ENCODE results near the gene ZDHHC20. TPM values are rescaled to one million over a fixed set of nuclear protein-coding genes. Genes with fewer than 3 reads are reported as not detected.

ZDHHC20 gene
- total RNA-seq, 1 donor from 2014 or later = 71.0 TPM

DNA sequence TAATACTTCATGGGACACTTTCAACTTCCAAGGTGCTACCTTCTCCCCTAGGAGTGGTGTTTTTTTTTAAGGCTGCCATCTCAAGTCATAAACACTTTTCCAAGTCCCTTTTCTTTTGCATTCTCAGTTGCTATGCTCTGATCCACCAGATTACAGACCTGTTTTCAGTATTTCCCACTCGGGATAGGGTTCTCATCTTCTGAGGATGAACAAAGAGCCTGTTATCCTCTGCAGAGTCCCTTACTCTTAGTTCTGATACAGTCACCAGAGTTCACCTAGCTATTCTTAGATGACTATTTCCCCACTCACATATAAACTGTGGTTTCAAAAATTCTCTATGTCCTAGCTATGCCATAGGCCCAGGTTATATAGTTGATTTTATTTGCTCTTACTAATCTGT lies 15.9 kb downstream of the ZDHHC20 start:
- no peak overlapping the region for H3K4me3 ChIP-seq (ENCODE audit: low read length in 3 of 3)
- no peaks in the 10 kb centered on the region for H3K36me3 ChIP-seq (ENCODE audit: control insufficient read depth in 3 of 3, insufficient read depth in 3 of 3, low read length in 3 of 3)
- peaks cover 0 to 3% (median 0%) of the 10 kb centered on the region in 3 donors for H3K4me1 ChIP-seq (ENCODE audit: control insufficient read depth in 3 of 3, insufficient read depth in 3 of 3, low read length in 3 of 3)
- peaks cover 0 to 2% (median 1%) of the 10 kb centered on the region in 3 donors for H3K9me3 ChIP-seq (ENCODE audit: control insufficient read depth in 3 of 3, low read length in 3 of 3)
- H3K9ac ChIP-seq (ENCODE audit: low read depth in 1 of 3, low read length in 3 of 3) = no peak overlapping the region
- H3K27ac ChIP-seq (ENCODE audit: low read depth, low read length) = no peak overlapping the region
- H3K27me3 ChIP-seq (ENCODE audit: control insufficient read depth in 3 of 3, insufficient read depth in 3 of 3, low read length in 3 of 3) = no peaks in the 10 kb centered on the region

DNA sequence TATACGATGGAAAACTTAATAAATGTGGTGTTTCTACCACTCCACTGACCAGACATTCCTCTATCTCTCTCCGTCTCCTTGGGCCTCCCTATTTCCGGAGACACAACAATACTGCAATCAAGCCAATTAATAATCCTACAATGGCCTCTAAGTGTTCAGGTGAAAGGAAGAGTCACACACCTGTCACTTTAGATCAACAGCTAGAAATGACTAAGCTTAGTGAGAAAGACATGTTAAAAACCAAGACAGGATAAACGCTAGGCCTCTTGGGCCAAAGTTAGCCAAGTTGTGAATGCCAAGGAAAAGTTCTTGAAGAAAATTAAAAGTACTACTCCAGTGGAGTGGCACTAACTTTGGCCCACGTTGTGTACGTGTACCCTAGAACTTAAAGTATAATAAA lies 22.5 kb downstream of the ZDHHC20 start:
- no peak overlapping the region for H3K4me3 ChIP-seq (ENCODE audit: low read length in 3 of 3)
- no peak overlapping the region for H3K9ac ChIP-seq (ENCODE audit: low read depth in 1 of 3, low read length in 3 of 3)
- H3K27ac ChIP-seq (ENCODE audit: low read depth, low read length) = peak overlapping the region; percentile 28
- no peaks in the 10 kb centered on the region for H3K27me3 ChIP-seq (ENCODE audit: control insufficient read depth in 3 of 3, insufficient read depth in 3 of 3, low read length in 3 of 3)
- H3K9me3 ChIP-seq (ENCODE audit: control insufficient read depth in 3 of 3, low read length in 3 of 3) = peaks cover 0 to 3% (median 2%) of the 10 kb centered on the region in 3 donors
- peaks cover 0 to 8% (median 7%) of the 10 kb centered on the region in 3 donors for H3K4me1 ChIP-seq (ENCODE audit: control insufficient read depth in 3 of 3, insufficient read depth in 3 of 3, low read length in 3 of 3)
- H3K36me3 ChIP-seq (ENCODE audit: control insufficient read depth in 3 of 3, insufficient read depth in 3 of 3, low read length in 3 of 3) = no peaks in the 10 kb centered on the region

DNA sequence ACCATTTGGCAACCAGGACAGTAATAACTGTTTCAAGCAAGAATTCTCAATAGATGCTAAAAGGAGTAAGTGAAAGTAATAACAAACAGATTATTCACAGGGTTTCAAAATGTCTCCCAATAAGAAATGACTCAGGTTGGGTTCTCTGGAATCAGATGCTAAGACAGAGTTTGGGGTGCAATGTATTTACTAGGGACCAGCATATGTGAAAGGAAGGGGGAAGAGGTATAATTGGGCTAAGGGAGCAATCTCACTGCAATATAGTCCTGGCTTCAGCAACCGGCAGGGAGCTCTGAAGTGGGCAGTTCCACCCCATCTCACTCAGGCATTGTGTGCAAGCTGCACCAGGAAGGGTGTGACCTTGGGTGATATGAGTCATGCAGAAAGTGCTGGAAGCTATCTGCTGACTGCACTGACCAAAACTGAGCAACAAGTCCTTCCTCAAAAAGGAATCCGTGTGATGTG lies 23.4 kb downstream of the ZDHHC20 start:
- no peak overlapping the region for H3K9ac ChIP-seq (ENCODE audit: low read depth in 1 of 3, low read length in 3 of 3)
- H3K4me1 ChIP-seq (ENCODE audit: control insufficient read depth in 3 of 3, insufficient read depth in 3 of 3, low read length in 3 of 3) = peaks cover 0 to 8% (median 7%) of the 10 kb centered on the region in 3 donors
- H3K4me3 ChIP-seq (ENCODE audit: low read length in 3 of 3) = peak overlapping the region in 2 of 3 donors; percentile 13 to 46
- peaks cover 0 to 3% (median 2%) of the 10 kb centered on the region in 3 donors for H3K9me3 ChIP-seq (ENCODE audit: control insufficient read depth in 3 of 3, low read length in 3 of 3)
- no peaks in the 10 kb centered on the region for H3K27me3 ChIP-seq (ENCODE audit: control insufficient read depth in 3 of 3, insufficient read depth in 3 of 3, low read length in 3 of 3)
- H3K36me3 ChIP-seq (ENCODE audit: control insufficient read depth in 3 of 3, insufficient read depth in 3 of 3, low read length in 3 of 3) = no peaks in the 10 kb centered on the region
- H3K27ac ChIP-seq (ENCODE audit: low read depth, low read length) = peak overlapping the region; percentile 28

GRCh38 chr13:21435231-21435630 lies 23.9 kb downstream of the ZDHHC20 start:
- Histone ChIP-seq H3K27me3 (ENCODE audit: control insufficient read depth in 3 of 3, insufficient read depth in 3 of 3, low read length in 3 of 3) (no peaks in the 10 kb centered on the region), H3K4me3 (ENCODE audit: low read length in 3 of 3) (no peak overlapping the region), H3K9ac (ENCODE audit: low read depth in 1 of 3, low read length in 3 of 3) (no peak overlapping the region), H3K9me3 (ENCODE audit: control insufficient read depth in 3 of 3, low read length in 3 of 3) (peaks cover 0 to 3% (median 2%) of the 10 kb centered on the region in 3 donors), H3K4me1 (ENCODE audit: control insufficient read depth in 3 of 3, insufficient read depth in 3 of 3, low read length in 3 of 3) (peaks cover 0 to 8% (median 7%) of the 10 kb centered on the region in 3 donors), H3K27ac (ENCODE audit: low read depth, low read length) (no peak overlapping the region), H3K36me3 (ENCODE audit: control insufficient read depth in 3 of 3, insufficient read depth in 3 of 3, low read length in 3 of 3) (no peaks in the 10 kb centered on the region)

GRCh38 chr13:21434588-21434987 lies 24.5 kb downstream of the ZDHHC20 start:
- H3K4me3 ChIP-seq (ENCODE audit: low read length in 3 of 3) = no peak overlapping the region
- no peaks in the 10 kb centered on the region for H3K27me3 ChIP-seq (ENCODE audit: control insufficient read depth in 3 of 3, insufficient read depth in 3 of 3, low read length in 3 of 3)
- no peak overlapping the region for H3K27ac ChIP-seq (ENCODE audit: low read depth, low read length)
- H3K36me3 ChIP-seq (ENCODE audit: control insufficient read depth in 3 of 3, insufficient read depth in 3 of 3, low read length in 3 of 3) = no peaks in the 10 kb centered on the region
- H3K9ac ChIP-seq (ENCODE audit: low read depth in 1 of 3, low read length in 3 of 3) = no peak overlapping the region
- peaks cover 0 to 3% (median 2%) of the 10 kb centered on the region in 3 donors for H3K9me3 ChIP-seq (ENCODE audit: control insufficient read depth in 3 of 3, low read length in 3 of 3)
- peaks cover 0 to 8% (median 7%) of the 10 kb centered on the region in 3 donors for H3K4me1 ChIP-seq (ENCODE audit: control insufficient read depth in 3 of 3, insufficient read depth in 3 of 3, low read length in 3 of 3)

- Histone ChIP-seq H3K27me3 (ENCODE audit: control insufficient read depth in 3 of 3, insufficient read depth in 3 of 3, low read length in 3 of 3) (no peaks in the 10 kb centered on the region), H3K4me1 (ENCODE audit: control insufficient read depth in 3 of 3, insufficient read depth in 3 of 3, low read length in 3 of 3) (no peaks in the 10 kb centered on the region), H3K9me3 (ENCODE audit: control insufficient read depth in 3 of 3, low read length in 3 of 3) (no peaks in the 10 kb centered on the region), H3K36me3 (ENCODE audit: control insufficient read depth in 3 of 3, insufficient read depth in 3 of 3, low read length in 3 of 3) (no peaks in the 10 kb centered on the region), H3K27ac (ENCODE audit: low read depth, low read length) (no peak overlapping the region), H3K9ac (ENCODE audit: low read depth in 1 of 3, low read length in 3 of 3) (no peak overlapping the region), H3K4me3 (ENCODE audit: low read length in 3 of 3) (no peak overlapping the region)
Measured at GRCh38 chr13:21429211-21429610, 29.9 kb downstream of the ZDHHC20 start.

- Histone ChIP-seq H3K4me1 (ENCODE audit: control insufficient read depth in 3 of 3, insufficient read depth in 3 of 3, low read length in 3 of 3) (no peaks in the 10 kb centered on the region), H3K27ac (ENCODE audit: low read depth, low read length) (no peak overlapping the region), H3K9ac (ENCODE audit: low read depth in 1 of 3, low read length in 3 of 3) (no peak overlapping the region), H3K36me3 (ENCODE audit: control insufficient read depth in 3 of 3, insufficient read depth in 3 of 3, low read length in 3 of 3) (no peaks in the 10 kb centered on the region), H3K4me3 (ENCODE audit: low read length in 3 of 3) (no peak overlapping the region), H3K9me3 (ENCODE audit: control insufficient read depth in 3 of 3, low read length in 3 of 3) (no peaks in the 10 kb centered on the region), H3K27me3 (ENCODE audit: control insufficient read depth in 3 of 3, insufficient read depth in 3 of 3, low read length in 3 of 3) (no peaks in the 10 kb centered on the region)
Measured at GRCh38 chr13:21427741-21428140, 31.4 kb downstream of the ZDHHC20 start.

DNA sequence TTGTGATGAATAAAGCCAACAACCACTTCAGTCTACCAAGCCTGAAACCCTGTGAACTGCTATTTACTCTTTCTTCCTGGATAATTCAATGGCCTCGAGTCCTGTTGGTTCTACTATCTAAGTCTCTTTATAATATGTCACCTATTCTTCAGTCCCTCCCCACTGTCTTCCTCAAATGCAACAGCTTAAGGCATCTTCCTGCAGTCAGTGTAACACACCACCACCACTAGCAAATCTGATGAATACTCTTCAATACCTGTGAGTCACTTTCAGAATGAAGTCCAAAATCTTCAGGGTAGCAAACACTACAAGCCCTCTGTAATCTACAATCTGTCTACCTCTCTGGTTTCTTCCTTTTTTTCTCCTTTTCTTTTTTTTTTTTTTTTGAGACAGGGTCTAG lies 32.9 kb downstream of the ZDHHC20 start:
- no peaks in the 10 kb centered on the region for H3K4me1 ChIP-seq (ENCODE audit: control insufficient read depth in 3 of 3, insufficient read depth in 3 of 3, low read length in 3 of 3)
- H3K27ac ChIP-seq (ENCODE audit: low read depth, low read length) = no peak overlapping the region
- H3K9ac ChIP-seq (ENCODE audit: low read depth in 1 of 3, low read length in 3 of 3) = no peak overlapping the region
- H3K27me3 ChIP-seq (ENCODE audit: control insufficient read depth in 3 of 3, insufficient read depth in 3 of 3, low read length in 3 of 3) = no peaks in the 10 kb centered on the region
- H3K36me3 ChIP-seq (ENCODE audit: control insufficient read depth in 3 of 3, insufficient read depth in 3 of 3, low read length in 3 of 3) = no peaks in the 10 kb centered on the region
- H3K4me3 ChIP-seq (ENCODE audit: low read length in 3 of 3) = no peak overlapping the region
- no peaks in the 10 kb centered on the region for H3K9me3 ChIP-seq (ENCODE audit: control insufficient read depth in 3 of 3, low read length in 3 of 3)

DNA sequence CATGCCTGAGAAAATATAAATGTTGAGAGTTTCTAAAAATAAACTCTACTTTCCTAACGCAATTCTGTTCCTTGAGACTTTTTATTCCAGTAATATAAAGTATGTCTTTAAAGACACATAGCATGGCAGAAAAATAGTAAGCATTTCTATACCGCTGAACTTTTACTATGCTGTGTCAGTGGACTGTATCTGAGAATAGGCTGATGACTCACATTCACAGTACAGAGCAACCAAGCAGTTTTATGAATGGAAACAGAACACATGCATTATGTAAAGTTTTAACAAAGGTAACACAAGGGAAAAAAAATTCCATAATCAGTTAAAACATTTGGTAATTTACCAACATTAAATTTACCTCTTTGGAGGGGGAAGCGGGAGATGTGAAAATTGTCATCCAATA lies 38.4 kb downstream of the ZDHHC20 start:
- no peaks in the 10 kb centered on the region for H3K4me1 ChIP-seq (ENCODE audit: control insufficient read depth in 3 of 3, insufficient read depth in 3 of 3, low read length in 3 of 3)
- H3K9me3 ChIP-seq (ENCODE audit: control insufficient read depth in 3 of 3, low read length in 3 of 3) = no peaks in the 10 kb centered on the region
- H3K27me3 ChIP-seq (ENCODE audit: control insufficient read depth in 3 of 3, insufficient read depth in 3 of 3, low read length in 3 of 3) = no peaks in the 10 kb centered on the region
- H3K4me3 ChIP-seq (ENCODE audit: low read length in 3 of 3) = no peak overlapping the region
- peaks cover 0 to 7% (median 6%) of the 10 kb centered on the region in 3 donors for H3K36me3 ChIP-seq (ENCODE audit: control insufficient read depth in 3 of 3, insufficient read depth in 3 of 3, low read length in 3 of 3)
- no peak overlapping the region for H3K27ac ChIP-seq (ENCODE audit: low read depth, low read length)
- H3K9ac ChIP-seq (ENCODE audit: low read depth in 1 of 3, low read length in 3 of 3) = no peak overlapping the region

GRCh38 chr13:21413013-21413412 lies 46.1 kb downstream of the ZDHHC20 start:
- Histone ChIP-seq H3K27ac (ENCODE audit: low read depth, low read length) (no peak overlapping the region), H3K4me1 (ENCODE audit: control insufficient read depth in 3 of 3, insufficient read depth in 3 of 3, low read length in 3 of 3) (no peaks in the 10 kb centered on the region), H3K36me3 (ENCODE audit: control insufficient read depth in 3 of 3, insufficient read depth in 3 of 3, low read length in 3 of 3) (peaks cover 11 to 25% (median 16%) of the 10 kb centered on the region in 3 donors), H3K9me3 (ENCODE audit: control insufficient read depth in 3 of 3, low read length in 3 of 3) (no peaks in the 10 kb centered on the region), H3K27me3 (ENCODE audit: control insufficient read depth in 3 of 3, insufficient read depth in 3 of 3, low read length in 3 of 3) (no peaks in the 10 kb centered on the region), H3K4me3 (ENCODE audit: low read length in 3 of 3) (no peak overlapping the region), H3K9ac (ENCODE audit: low read depth in 1 of 3, low read length in 3 of 3) (no peak overlapping the region)
